ENCODE measurements around the gene TRAM2. TPM values are rescaled to one million over a fixed set of nuclear protein-coding genes. Genes with fewer than 3 reads are reported as not detected.

Gene TRAM2
- total and polyA plus RNA-seq, 10 of the 15 experiments (the other 5 are each of a cell fraction or from before 2014, with no cell fraction given): 2.5 to 15.0 (median 11.0) TPM

- H3K4me2 ChIP-seq (ENCODE audit: control insufficient read depth, insufficient read depth): no peak overlapping the region
- ChIA-PET RAD21 (ENCODE audit: unreplicated experiment) (no interaction called here), SMC1A (ENCODE audit: uncharacterized antibody, unreplicated experiment) (interaction anchor here (0.8 to 2.8 kb wide), 3 partner anchors 22 to 61 kb away, joined by 3 to 13 read pairs (median 4); no protein-coding TSS in a partner anchor), POLR2A (no interaction called here), CTCF (interaction anchor here (1.4 kb wide), 1 partner anchor 15 kb away, joined by 3 read pairs; no protein-coding TSS in a partner anchor)
- DNase-seq (ENCODE audit: low read depth, low spot score): no peak
- no peaks in the 10 kb centered on the region for H3K27me3 ChIP-seq (replicated peaks in 1 of 2; ENCODE audit: control insufficient read depth in 2 of 2, insufficient read depth in 2 of 2, low read length in 1 of 2)
- no peaks in the 10 kb centered on the region for H3K79me2 ChIP-seq (ENCODE audit: control insufficient read depth, insufficient read depth, low read length)
- in situ Hi-C loops (cut with MboI) (no loop called here), intact Hi-C loops (cut with micrococcal nuclease; ENCODE audit: unreplicated experiment) (no loop called here)
- no peak overlapping the region for H3K4me3 ChIP-seq
- no peak for ATAC-seq
- H3K27ac ChIP-seq (ENCODE audit: control insufficient read depth, insufficient read depth): no peak overlapping the region
- no peaks in the 10 kb centered on the region for H3K9me3 ChIP-seq (replicated peaks; ENCODE audit: control insufficient read depth, insufficient read depth, low read length)
- peaks cover 7% of the 10 kb centered on the region for H3K4me1 ChIP-seq (ENCODE audit: control insufficient read depth, insufficient read depth, low read length)
- no peaks in the 10 kb centered on the region for H4K20me1 ChIP-seq (ENCODE audit: control insufficient read depth, insufficient read depth)
- TF ChIP-seq FOXM1 (IDR thresholded peaks at IDR 0.05; ENCODE audit: low read depth, low read length): no peak
- no peak for TF ChIP-seq POLR2AphosphoS2 (IDR thresholded peaks at IDR 0.05; ENCODE audit: low read depth, low read length)
- no peak for TF ChIP-seq BRCA1 (IDR thresholded peaks at IDR 0.05; ENCODE audit: low read depth, low read length)
- no peak for TF ChIP-seq HDGF (IDR thresholded peaks at IDR 0.05)
- no peak for TF ChIP-seq RAD21 (IDR thresholded peaks at IDR 0.05; ENCODE audit: insufficient read depth, low read depth, low read length)
- TF ChIP-seq ELK1 (IDR thresholded peaks at IDR 0.05; ENCODE audit: low read depth, low read length): no peak
- TF ChIP-seq NRF1 (conservative IDR thresholded peaks at IDR 0.05; ENCODE audit: low read depth, low read length): no peak
- no peak for TF ChIP-seq LARP7 (IDR thresholded peaks at IDR 0.05)
- TF ChIP-seq ZNF274 (IDR thresholded peaks at IDR 0.05; ENCODE audit: insufficient read depth, insufficient read length): no peak
- no peak for TF ChIP-seq NFXL1 (IDR thresholded peaks at IDR 0.05; ENCODE audit: borderline replicate concordance)
- no peak for TF ChIP-seq NFYA (IDR thresholded peaks at IDR 0.05; ENCODE audit: borderline replicate concordance, low read depth, low read length)
- no TSS peak for BruUV-seq (replicated peaks)
- H2AFZ ChIP-seq (ENCODE audit: control insufficient read depth, low read depth, low read length): no peak overlapping the region
- peaks cover 16 to 18% of the 10 kb centered on the region in 2 experiments; a peak in 3 of 4 replicates for H3K36me3 ChIP-seq (ENCODE audit: control insufficient read depth in 2 of 2, insufficient read depth in 2 of 2, low read length in 1 of 2)
- WGBS (ENCODE audit: insufficient coverage, insufficient replicate concordance, low lambda C conversion rate, missing lambda C conversion rate): 95% methylated on average over 4 of the region's 4 CpGs
- H3K9ac ChIP-seq (ENCODE audit: control insufficient read depth, insufficient read depth, low read length): no peak overlapping the region
- FAIRE-seq: no peak
Observed at GRCh38 chr6:52513896-52514295, 63.0 kb downstream of the TRAM2 start.
